NB4 (cell line): Measurements from ENCODE around the gene SMOC2.

Experiments
- MYC ChIP-seq: IDR thresholded peaks from 2 replicates; pipeline ENCODE4 v1.6.1; 2011; ENCODE audit warnings: low read depth, low read length
- POLR2A ChIP-seq: IDR thresholded peaks from 2 replicates; pipeline ENCODE4 v1.6.1; 2011; ENCODE audit warnings: mild to moderate bottlenecking; ENCODE audit not compliant: insufficient read length; ENCODE audit errors: extremely low read depth
- TF ChIP-seq, protein P1 (sequence below): IDR thresholded peaks from one replicate; pipeline ENCODE4 v1.5.1; 2012; ENCODE audit warnings: low read depth, low read length

DNA sequence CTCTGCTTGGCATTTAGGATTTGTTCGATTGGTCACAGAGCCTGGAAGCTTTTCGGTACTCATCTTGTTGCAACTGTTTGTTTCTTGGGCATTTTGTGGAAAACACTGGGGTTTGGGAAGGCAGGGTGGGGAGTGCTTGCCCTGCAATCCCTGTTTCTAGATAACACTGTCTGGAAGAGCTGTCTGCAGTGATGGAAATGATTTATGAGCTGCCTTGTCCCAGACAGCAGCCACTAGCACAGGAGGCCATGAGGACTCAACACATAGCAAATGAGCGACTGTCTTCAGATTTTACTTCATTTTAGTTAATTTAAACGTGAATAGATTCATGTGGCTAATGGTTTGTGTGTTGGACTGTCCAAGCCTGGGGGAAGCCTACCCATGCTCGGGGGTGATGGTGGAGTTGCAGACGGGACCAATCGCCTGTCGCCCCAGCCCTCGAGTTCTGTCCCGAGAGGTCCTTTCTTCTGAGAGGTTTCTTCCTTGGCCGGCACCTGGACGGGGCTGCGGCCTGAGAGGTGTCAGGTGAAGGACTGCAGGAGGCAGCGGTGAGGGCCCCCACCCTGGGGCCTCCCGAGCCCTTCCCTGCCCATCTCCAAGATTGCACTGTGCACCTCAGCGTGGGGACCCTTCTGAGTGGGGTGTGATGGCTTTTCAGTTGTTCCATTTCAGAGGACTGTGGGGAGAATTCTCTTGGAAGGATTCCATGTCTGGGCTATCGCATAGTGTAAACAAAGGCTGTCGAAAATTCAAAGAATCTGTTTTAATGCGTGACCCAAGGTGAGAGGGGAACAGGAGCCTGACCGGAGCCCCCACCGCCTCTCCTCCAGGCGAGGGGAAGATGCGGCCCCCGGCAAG lies 55.4 kb downstream of the SMOC2 start:
- TF ChIP-seq, protein P1, sequence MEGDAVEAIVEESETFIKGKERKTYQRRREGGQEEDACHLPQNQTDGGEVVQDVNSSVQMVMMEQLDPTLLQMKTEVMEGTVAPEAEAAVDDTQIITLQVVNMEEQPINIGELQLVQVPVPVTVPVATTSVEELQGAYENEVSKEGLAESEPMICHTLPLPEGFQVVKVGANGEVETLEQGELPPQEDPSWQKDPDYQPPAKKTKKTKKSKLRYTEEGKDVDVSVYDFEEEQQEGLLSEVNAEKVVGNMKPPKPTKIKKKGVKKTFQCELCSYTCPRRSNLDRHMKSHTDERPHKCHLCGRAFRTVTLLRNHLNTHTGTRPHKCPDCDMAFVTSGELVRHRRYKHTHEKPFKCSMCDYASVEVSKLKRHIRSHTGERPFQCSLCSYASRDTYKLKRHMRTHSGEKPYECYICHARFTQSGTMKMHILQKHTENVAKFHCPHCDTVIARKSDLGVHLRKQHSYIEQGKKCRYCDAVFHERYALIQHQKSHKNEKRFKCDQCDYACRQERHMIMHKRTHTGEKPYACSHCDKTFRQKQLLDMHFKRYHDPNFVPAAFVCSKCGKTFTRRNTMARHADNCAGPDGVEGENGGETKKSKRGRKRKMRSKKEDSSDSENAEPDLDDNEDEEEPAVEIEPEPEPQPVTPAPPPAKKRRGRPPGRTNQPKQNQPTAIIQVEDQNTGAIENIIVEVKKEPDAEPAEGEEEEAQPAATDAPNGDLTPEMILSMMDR: no peak
- TF ChIP-seq POLR2A: no peak
- no peak for TF ChIP-seq MYC
